Measurements from ENCODE around the gene WDR1.

- TF ChIP-seq CTCF (IDR thresholded peaks at IDR 0.05), result no peak
- no peak for TF ChIP-seq POLR2A (IDR thresholded peaks at IDR 0.05; ENCODE audit: low read depth)
- no peak for TF ChIP-seq EP300 (IDR thresholded peaks at IDR 0.05)
- no peak for TF ChIP-seq POLR2AphosphoS5 (IDR thresholded peaks at IDR 0.05)
Measured at GRCh38 chr4:10114607-10115006, 2.0 kb downstream of the WDR1 start.
